NAMALWA (cell line): Measurements from ENCODE around the gene FAF1.

Source experiments
- DNase-seq: peaks from one replicate; pipeline ENCODE4 v3.0.0-alpha.2; 2015; ENCODE audit warnings: low spot score

The FAF1 gene

GRCh38 chr1:50978144-50978851, 18.2 kb upstream of the FAF1 start:
- DNase-seq, result peak; percentile 73

- no peak for DNase-seq
Observed at GRCh38 chr1:50977575-50978143, 17.6 kb upstream of the FAF1 start.

- peak; percentile 86 for DNase-seq
Observed at GRCh38 chr1:50976890-50977574, 17.0 kb upstream of the FAF1 start.

GRCh38 chr1:50976111-50976889, 16.2 kb upstream of the FAF1 start:
- DNase-seq, result peak; percentile 59

GRCh38 chr1:50975436-50975835, 15.4 kb upstream of the FAF1 start:
- DNase-seq, result peak; percentile 40

GRCh38 chr1:50974618-50974935, 14.5 kb upstream of the FAF1 start:
- DNase-seq, result no peak

GRCh38 chr1:50973875-50974617, 14.0 kb upstream of the FAF1 start:
- DNase-seq, result peak; percentile 25

- DNase-seq, result no peak
Observed at GRCh38 chr1:50973255-50973654, 13.2 kb upstream of the FAF1 start.

GRCh38 chr1:50972766-50973165, 12.7 kb upstream of the FAF1 start:
- peak; percentile 36 for DNase-seq

GRCh38 chr1:50971748-50972305, 11.8 kb upstream of the FAF1 start:
- peak; percentile 25 for DNase-seq

- peak; percentile 43 for DNase-seq
Observed at GRCh38 chr1:50970931-50971582, 11.0 kb upstream of the FAF1 start.

GRCh38 chr1:50970509-50970887, 10.4 kb upstream of the FAF1 start:
- DNase-seq, result no peak

GRCh38 chr1:50969611-50970508, 9.8 kb upstream of the FAF1 start, which contains the start of gene CDKN2C:
Gene CDKN2C (plus strand): TSS chr1:50970245. CDS start chr1:50970369, 124 bp downstream.
- peak; percentile 92 for DNase-seq

GRCh38 chr1:50968821-50969610, 8.9 kb upstream of the FAF1 start:
- DNase-seq, result peak; percentile 41

GRCh38 chr1:50968158-50968820, 8.2 kb upstream of the FAF1 start:
- DNase-seq, result peak; percentile 90

GRCh38 chr1:50967416-50968157, 7.5 kb upstream of the FAF1 start:
- DNase-seq, result peak; percentile 68

GRCh38 chr1:50966991-50967390, 6.9 kb upstream of the FAF1 start:
- DNase-seq, result no peak

- no peak for DNase-seq
Observed at GRCh38 chr1:50964863-50965262, 4.8 kb upstream of the FAF1 start.
